GM18909 (cell line): Measurements from ENCODE around the gene LRBA.
"Not testable (repeated sequence)": the region's sequence is repeated elsewhere in the genome, so short reads cannot be mapped to it uniquely, and the experiment has no call there.

ENCODE experiments used
- ATAC-seq: cut with Tn5 transposase; IDR thresholded peaks from one replicate; pipeline ENCODE4 v1.9.1; 2021; ENCODE audit warnings: mild to moderate bottlenecking; ENCODE audit not compliant: unreplicated experiment, poor library complexity

LRBA gene

DNA sequence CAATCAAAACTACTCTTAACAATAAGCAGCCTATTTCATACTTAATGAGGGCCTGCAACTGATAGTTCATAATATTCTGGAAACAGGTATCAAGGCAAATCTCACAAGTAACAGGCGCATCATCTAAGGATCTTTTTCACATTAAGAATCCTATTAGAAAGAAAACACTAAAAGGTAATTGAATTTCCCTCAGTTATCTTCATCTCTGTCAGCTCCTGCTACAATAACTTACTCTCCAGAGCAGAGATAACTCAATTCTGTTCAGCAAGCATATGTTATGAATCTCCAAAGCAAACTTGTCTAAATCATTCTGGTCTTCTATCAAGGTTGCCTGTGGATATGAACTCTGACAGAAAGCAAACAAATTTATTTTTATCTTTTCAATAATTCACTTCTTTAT lies 307.1 kb downstream of the LRBA start:
- no peak for ATAC-seq

- ATAC-seq: no peak
Measured at GRCh38 chr4:150699599-150699998, 315.5 kb downstream of the LRBA start.

DNA sequence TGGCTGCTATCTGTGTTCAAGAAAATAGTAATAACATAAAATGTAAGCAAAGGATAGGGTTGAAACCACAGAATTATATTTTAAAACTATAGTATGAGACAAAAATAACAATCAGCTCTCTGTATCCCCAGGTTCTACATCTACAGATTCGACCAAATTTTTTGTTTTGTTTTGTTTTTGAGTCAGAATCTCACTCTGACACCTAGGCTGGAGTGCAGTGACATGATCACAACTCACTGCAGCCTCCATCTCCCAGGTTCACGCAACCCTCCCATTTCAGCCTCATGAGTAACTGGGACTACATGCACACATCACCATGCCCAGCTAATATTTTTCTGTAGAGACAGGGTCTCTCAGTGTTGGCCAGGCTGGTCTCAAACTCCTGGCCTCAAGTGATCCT lies 319.9 kb downstream of the LRBA start:
- ATAC-seq: no peak

GRCh38 chr4:150694438-150694837 lies 320.6 kb downstream of the LRBA start:
- ATAC-seq: no peak

DNA sequence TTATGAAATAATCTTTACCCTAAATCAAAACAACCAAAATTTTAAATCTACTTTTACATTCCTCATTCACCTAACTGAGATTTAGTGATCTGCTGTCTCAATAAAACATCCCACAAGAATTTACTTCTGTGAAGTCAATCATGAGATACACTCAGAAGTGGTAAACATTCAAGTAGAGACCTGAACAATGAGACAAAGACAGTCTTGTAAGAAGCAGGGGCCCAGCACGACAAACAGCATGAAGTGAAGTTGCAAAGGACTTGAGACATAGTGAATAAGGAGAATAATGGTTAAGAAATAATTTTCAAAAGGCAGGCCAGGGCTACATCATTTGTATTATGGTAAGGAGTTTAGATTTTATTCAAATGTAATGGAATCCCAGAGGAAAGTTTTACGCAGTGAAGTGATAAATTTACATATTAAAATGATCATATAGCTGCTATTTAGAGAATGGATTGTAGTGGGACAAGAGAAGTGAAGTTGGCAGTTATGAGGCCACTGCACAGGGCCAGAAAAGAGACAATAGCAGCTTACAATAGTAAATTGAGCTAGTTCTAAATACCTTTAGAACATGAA lies 331.2 kb downstream of the LRBA start:
- no peak for ATAC-seq

DNA sequence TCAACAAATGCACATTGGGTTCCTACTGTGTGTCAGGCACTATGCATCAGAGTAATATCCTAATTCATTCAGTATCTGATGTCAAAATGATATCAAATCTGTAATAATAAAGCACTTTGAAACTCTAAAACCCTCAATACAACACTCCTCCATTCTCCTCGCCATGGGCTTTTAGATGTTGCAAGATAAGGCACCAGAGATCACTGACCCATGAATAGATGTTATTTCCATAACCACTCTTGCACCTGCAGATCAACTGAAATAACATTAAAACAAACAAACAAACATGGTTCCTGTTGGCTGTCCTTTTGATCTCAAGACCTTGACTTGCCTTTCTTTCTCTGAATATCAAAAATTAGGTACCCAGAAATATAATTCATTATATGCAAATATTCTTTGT lies 333.0 kb downstream of the LRBA start:
- no peak for ATAC-seq

GRCh38 chr4:150681063-150681462 lies 334.0 kb downstream of the LRBA start:
- ATAC-seq: no peak

- no peak for ATAC-seq
Measured at GRCh38 chr4:150680651-150681050, 334.4 kb downstream of the LRBA start.

GRCh38 chr4:150679765-150680343 lies 335.2 kb downstream of the LRBA start:
- no peak for ATAC-seq

- no peak for ATAC-seq
Measured at GRCh38 chr4:150679018-150679764, 335.9 kb downstream of the LRBA start.

- ATAC-seq: no peak
Measured at GRCh38 chr4:150673793-150674192, 341.3 kb downstream of the LRBA start.

DNA sequence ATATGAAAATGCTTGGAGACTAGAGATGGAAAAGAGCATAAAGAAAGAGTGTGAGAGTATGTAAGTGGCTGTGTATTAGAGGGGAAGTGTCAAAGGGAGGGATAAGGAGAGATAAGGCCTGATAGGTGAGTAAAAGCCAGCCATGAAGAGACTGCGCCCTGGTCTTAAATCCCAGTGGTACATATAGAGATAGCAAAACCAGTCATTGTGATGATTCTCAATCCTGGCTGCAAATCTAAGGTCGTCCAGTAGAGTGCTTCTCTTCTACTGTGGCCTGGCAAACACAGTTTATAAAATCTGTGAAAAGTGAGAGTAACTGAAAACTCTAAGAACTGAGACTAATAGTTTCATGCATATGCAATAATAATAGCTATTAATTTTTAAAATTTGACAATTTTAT lies 346.3 kb downstream of the LRBA start:
- ATAC-seq: no peak

- ATAC-seq: no peak
Measured at GRCh38 chr4:150664935-150665334, 350.1 kb downstream of the LRBA start.

DNA sequence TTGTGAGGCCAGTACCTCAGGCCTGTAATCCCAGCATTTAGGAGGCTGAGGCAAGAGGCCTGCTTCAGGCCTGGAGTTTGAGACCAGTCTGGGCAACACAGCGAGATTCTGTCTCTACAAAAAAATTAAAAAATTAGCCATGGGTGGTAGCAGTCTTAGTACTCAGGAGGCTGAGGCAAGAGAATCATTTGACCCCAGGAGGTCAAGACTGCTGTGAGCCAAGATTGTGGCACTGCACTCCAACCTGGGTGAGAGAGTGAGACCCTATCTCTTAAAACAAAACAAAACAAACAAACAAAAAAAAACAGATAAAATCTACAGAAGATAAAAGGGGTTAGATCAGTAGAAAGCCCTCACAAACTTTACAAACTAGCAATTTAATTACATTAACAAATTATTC lies 352.4 kb downstream of the LRBA start:
- no peak for ATAC-seq

DNA sequence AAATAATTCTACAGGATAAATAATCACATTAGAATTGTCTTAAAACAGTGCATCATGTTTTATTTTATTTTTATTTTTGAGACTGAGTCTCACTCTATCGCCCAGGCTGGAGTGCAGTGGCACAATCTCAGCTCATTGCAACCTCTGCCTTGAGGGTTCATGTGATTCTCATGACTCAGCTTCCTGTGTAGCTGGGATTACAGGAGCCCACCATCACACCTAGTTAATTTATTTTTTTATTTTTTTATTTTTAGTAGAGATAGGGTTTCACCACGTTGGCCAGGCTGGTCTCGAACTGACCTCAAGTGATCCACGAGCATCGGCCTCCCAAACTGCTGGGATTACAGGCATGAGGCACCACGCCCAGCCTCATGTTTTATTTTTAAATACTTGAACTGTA lies 353.5 kb downstream of the LRBA start:
- not testable (repeated sequence) for ATAC-seq

DNA sequence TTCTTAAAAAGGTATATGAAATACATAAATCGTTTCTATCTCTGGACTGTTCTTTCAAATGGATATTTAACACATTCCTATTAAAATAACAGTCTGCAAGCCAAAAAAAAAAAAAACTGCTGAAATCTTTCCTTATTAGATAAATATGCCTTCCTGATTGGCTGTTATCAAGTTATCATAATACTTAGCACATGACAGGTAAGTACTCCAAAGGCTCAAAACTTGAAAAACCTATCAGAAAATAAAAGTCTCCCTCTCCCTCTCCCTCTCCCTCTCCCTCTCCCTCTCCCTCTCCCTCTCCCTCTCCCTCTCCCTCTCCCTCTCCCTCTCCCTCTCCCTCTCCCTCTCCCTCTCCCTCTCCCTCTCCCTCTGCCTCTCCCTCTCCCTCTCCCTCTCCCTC lies 356.8 kb downstream of the LRBA start:
- ATAC-seq: not testable (repeated sequence)

DNA sequence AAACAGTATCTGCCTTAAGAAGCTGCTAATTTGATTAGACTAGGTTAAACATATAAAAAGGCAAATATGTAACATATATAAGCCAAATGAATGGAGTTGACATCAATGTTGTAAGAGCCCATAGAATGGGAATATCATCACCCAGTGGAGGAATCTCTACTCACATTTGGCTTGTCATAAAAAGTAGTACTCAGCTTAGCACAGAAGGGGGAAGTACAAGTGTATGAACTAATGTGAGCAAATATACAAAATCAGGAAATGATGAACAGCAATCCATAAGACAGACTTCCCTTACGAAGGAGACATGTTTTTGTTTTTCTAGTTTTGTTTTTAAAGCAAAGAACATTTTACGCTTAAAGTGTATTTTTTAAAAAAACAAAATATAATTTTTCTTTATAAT lies 358.2 kb downstream of the LRBA start:
- ATAC-seq: no peak

GRCh38 chr4:150650751-150651150 lies 364.3 kb downstream of the LRBA start:
- ATAC-seq: no peak

GRCh38 chr4:150648123-150648522 lies 367.0 kb downstream of the LRBA start:
- no peak for ATAC-seq

- no peak for ATAC-seq
Measured at GRCh38 chr4:150647008-150647407, 368.1 kb downstream of the LRBA start.

DNA sequence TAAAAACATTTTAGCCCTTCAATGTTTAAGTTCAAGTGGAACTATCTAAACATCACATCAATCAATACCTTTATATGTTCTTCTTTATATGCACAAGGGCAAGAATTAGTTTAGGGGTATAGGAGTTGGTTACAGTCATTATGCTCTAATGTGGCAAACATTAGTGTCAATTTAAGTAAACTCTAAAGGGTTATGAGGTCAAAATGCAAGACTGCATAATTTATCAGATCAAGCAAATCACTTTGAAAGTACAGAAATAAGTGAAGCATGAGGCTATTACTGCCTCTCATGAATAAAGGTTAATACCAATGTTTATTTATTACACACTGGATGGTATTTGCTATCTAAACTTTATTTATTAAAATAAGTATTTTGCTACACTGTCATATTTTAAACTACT lies 373.5 kb downstream of the LRBA start:
- ATAC-seq: no peak

GRCh38 chr4:150632639-150633038 lies 382.4 kb downstream of the LRBA start:
- ATAC-seq: no peak
